Upper lobe of left lung (tissue), 4 donors: Measurements from ENCODE around the gene HCFC1.

ENCODE experiments used
- POLR2A ChIP-seq, 4 donors: fragments of 450-650 bp; IDR thresholded peaks; one replicate each; pipeline ENCODE4 v1.5.1; 2016 to 2017; ENCODE audit warnings: antibody characterized with exemption in 4 of 4, mild to moderate bottlenecking in 2 of 4
- TF ChIP-seq, protein P1 (sequence below), 6 experiments: fragments of 450-650 bp in 4 of 6; fragments of 200-600 bp in 2 of 6; sonication (generic) in 2 of 6; IDR thresholded peaks; one replicate each; pipeline ENCODE4 v1.5.1; 2016 to 2019; ENCODE audit warnings: antibody characterized with exemption in 6 of 6

DNA sequence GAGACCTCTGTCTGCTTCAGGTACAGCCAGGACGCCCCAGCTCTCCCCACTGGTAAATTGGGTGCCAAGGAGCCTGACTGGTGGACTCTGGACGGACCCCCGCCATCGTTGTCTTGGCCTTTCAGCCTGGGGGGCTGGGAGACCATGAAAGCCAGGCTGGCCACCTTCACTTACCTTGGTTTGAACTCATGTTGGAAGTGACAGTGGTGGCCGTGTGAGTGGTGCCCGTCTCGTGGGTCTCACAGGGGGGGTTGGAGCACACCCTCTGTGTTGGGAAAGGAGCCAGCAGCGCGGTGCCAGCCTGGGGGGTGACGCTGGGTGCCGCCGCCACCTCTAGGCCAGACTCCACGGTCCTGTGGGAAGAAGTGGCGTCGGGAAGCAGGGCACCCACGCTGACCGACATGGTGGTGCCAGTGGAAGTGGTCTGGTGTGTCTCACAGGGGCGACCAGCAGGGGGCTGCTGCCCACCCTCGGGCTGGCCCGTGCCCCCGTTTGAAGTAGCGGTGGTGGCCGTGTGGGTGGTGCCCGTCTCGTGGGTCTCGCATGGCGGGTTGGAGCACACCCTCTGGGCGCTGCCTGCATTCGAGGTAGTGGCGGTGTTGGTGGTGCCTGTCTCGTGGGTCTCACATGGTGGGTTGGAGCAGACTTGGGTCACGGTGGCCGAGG, 17.6 kb downstream of the HCFC1 start:
- no peak for TF ChIP-seq POLR2A (IDR thresholded peaks at IDR 0.05)
- TF ChIP-seq, protein P1, sequence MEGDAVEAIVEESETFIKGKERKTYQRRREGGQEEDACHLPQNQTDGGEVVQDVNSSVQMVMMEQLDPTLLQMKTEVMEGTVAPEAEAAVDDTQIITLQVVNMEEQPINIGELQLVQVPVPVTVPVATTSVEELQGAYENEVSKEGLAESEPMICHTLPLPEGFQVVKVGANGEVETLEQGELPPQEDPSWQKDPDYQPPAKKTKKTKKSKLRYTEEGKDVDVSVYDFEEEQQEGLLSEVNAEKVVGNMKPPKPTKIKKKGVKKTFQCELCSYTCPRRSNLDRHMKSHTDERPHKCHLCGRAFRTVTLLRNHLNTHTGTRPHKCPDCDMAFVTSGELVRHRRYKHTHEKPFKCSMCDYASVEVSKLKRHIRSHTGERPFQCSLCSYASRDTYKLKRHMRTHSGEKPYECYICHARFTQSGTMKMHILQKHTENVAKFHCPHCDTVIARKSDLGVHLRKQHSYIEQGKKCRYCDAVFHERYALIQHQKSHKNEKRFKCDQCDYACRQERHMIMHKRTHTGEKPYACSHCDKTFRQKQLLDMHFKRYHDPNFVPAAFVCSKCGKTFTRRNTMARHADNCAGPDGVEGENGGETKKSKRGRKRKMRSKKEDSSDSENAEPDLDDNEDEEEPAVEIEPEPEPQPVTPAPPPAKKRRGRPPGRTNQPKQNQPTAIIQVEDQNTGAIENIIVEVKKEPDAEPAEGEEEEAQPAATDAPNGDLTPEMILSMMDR (IDR thresholded peaks at IDR 0.05) = no peak
